GM23338 (cell line): Measurements from ENCODE around the gene CEP131. TPM values are rescaled to one million over a fixed set of nuclear protein-coding genes. Genes with fewer than 3 reads are reported as not detected.

Source experiments
- ATAC-seq: fragments of 200-7000 bp; cut with Tn5 transposase; 3 replicates; pipeline ENCODE4 v1.9.1; 2020
- DNase-seq: peaks from one replicate; pipeline ENCODE4 v3.0.0-alpha.2; 2015; ENCODE audit warnings: low spot score
- H2AFZ ChIP-seq: fragments of 200-600 bp; sonication (generic); 2 replicates; pipeline ENCODE4 v1.8.0; 2016; ENCODE audit warnings: antibody characterized with exemption, mild to moderate bottlenecking, moderate library complexity
- H3F3A ChIP-seq: fragments of 200-600 bp; sonication (generic); replicated peaks from 2 replicates; pipeline ENCODE4 v1.8.0; 2017; ENCODE audit warnings: antibody characterized with exemption, mixed run types, low read depth
- H3K27ac ChIP-seq: fragments of 200-600 bp; sonication (generic); 2 replicates; pipeline ENCODE4 v1.6.1; 2016; ENCODE audit warnings: low read depth
- H3K27me3 ChIP-seq: fragments of 200-600 bp; sonication (generic); 2 replicates; pipeline ENCODE4 v1.8.0; 2016; ENCODE audit warnings: mild to moderate bottlenecking, mixed run types, moderate library complexity; ENCODE audit not compliant: insufficient read depth
- H3K36me3 ChIP-seq: fragments of 200-600 bp; sonication (generic); 2 replicates; pipeline ENCODE4 v1.8.0; 2016; ENCODE audit warnings: mild to moderate bottlenecking; ENCODE audit not compliant: insufficient read depth
- H3K4me1 ChIP-seq: fragments of 200-600 bp; sonication (generic); 2 replicates; pipeline ENCODE4 v1.8.0; 2016; ENCODE audit warnings: mild to moderate bottlenecking, moderate library complexity; ENCODE audit not compliant: insufficient read depth
- H3K4me2 ChIP-seq: fragments of 200-600 bp; sonication (generic); 2 replicates; pipeline ENCODE4 v1.7.1; 2017; ENCODE audit warnings: mixed run types
- H3K4me3 ChIP-seq: fragments of 200-600 bp; sonication (generic); 2 replicates; pipeline ENCODE4 v1.6.1; 2016; ENCODE audit warnings: mixed run types
- H3K79me2 ChIP-seq: fragments of 200-600 bp; sonication (generic); replicated peaks from 2 replicates; pipeline ENCODE4 v1.8.0; 2017; ENCODE audit warnings: mild to moderate bottlenecking; ENCODE audit not compliant: insufficient read depth
- H3K9me2 ChIP-seq: fragments of 200-600 bp; sonication (generic); 2 replicates; pipeline ENCODE4 v1.8.0; 2017; ENCODE audit not compliant: insufficient read depth
- H4K20me1 ChIP-seq: fragments of 200-600 bp; sonication (generic); replicated peaks from 2 replicates; pipeline ENCODE4 v1.8.0; 2017; ENCODE audit warnings: mild to moderate bottlenecking; ENCODE audit not compliant: insufficient read depth
- H3K27ac Mint-ChIP-seq: 2 replicates; pipeline ENCODE4 v1.8.0; 2020; ENCODE audit warnings: inconsistent platforms, mild to moderate bottlenecking, moderate library complexity, mixed read lengths
- H3K27me3 Mint-ChIP-seq: 3 replicates; pipeline ENCODE4 v1.8.0; 2022; ENCODE audit warnings: low read depth, mild to moderate bottlenecking, moderate library complexity, mixed read lengths, inconsistent platforms; ENCODE audit not compliant: insufficient read depth, poor library complexity
- H3K36me3 Mint-ChIP-seq: 3 replicates; pipeline ENCODE4 v1.8.0; 2021; ENCODE audit warnings: low read depth, mild to moderate bottlenecking, inconsistent platforms, moderate library complexity, mixed read lengths
- H3K4me1 Mint-ChIP-seq: 3 replicates; pipeline ENCODE4 v1.8.0; 2020; ENCODE audit warnings: mild to moderate bottlenecking, inconsistent platforms, mixed read lengths
- H3K4me3 Mint-ChIP-seq: 3 replicates; pipeline ENCODE4 v1.8.0; 2021; ENCODE audit warnings: moderate library complexity, mild to moderate bottlenecking, inconsistent platforms, mixed read lengths
- H3K9me3 Mint-ChIP-seq: 3 replicates; pipeline ENCODE4 v1.8.0; 2020; ENCODE audit warnings: moderate library complexity, mild to moderate bottlenecking, inconsistent platforms, mixed read lengths
- CREB1 ChIP-seq: fragments of 250-450 bp; sonication (Bioruptor Pico); IDR thresholded peaks from 2 replicates; pipeline ENCODE4 v1.5.0; 2020; ENCODE audit warnings: low read depth, mild to moderate bottlenecking, moderate library complexity
- CTCF ChIP-seq, 2 experiments: fragments of 200-600 bp in 1 of 2; sonication (generic) in 1 of 2; conservative IDR thresholded peaks; 2 replicates each; pipeline versions ENCODE4 v1.5.1 to v1.6.1; 2016 to 2017; ENCODE audit warnings: antibody characterized with exemption in 2 of 2, low read depth in 2 of 2, mild to moderate bottlenecking in 2 of 2, moderate library complexity in 1 of 2
- EZH2phosphoT487 ChIP-seq: fragments of 200-600 bp; sonication (generic); IDR thresholded peaks from one replicate; pipeline ENCODE4 v1.8.1; 2018; ENCODE audit warnings: antibody characterized with exemption; ENCODE audit not compliant: unreplicated experiment
- JUNB ChIP-seq: IDR thresholded peaks from one replicate; pipeline ENCODE4 v1.6.1; 2016; ENCODE audit warnings: antibody characterized with exemption; ENCODE audit not compliant: unreplicated experiment
- ZNF114 ChIP-seq: fragments of 250-450 bp; sonication (Bioruptor Pico); IDR thresholded peaks from 2 replicates; pipeline ENCODE4 v1.5.0; 2020; ENCODE audit warnings: mild to moderate bottlenecking, moderate library complexity
- polyA plus RNA-seq: library from polyadenylated mRNA; unstranded; fragments of >200 nt; fragmentation: Nextera tagmentation; extraction: Ambion mirVana; gene quantifications from 2 replicates; pipeline ENCODE4 v1.2.1, GENCODE V29; 2016
- total RNA-seq: library from RNA; depleted of rRNA; stranded (reverse); fragments of >200 nt; shearing (Covaris generic); gene quantifications from 2 replicates; pipeline ENCODE4 v1.2.3, GENCODE V29; 2014
- TF ChIP-seq, protein P1 (sequence below): IDR thresholded peaks from 2 replicates; pipeline ENCODE4 v1.6.1; 2016; ENCODE audit warnings: antibody characterized with exemption

CEP131 gene
- total and polyA plus RNA-seq, 2 experiments from 2014 or later: 26.8 to 35.5 TPM

DNA sequence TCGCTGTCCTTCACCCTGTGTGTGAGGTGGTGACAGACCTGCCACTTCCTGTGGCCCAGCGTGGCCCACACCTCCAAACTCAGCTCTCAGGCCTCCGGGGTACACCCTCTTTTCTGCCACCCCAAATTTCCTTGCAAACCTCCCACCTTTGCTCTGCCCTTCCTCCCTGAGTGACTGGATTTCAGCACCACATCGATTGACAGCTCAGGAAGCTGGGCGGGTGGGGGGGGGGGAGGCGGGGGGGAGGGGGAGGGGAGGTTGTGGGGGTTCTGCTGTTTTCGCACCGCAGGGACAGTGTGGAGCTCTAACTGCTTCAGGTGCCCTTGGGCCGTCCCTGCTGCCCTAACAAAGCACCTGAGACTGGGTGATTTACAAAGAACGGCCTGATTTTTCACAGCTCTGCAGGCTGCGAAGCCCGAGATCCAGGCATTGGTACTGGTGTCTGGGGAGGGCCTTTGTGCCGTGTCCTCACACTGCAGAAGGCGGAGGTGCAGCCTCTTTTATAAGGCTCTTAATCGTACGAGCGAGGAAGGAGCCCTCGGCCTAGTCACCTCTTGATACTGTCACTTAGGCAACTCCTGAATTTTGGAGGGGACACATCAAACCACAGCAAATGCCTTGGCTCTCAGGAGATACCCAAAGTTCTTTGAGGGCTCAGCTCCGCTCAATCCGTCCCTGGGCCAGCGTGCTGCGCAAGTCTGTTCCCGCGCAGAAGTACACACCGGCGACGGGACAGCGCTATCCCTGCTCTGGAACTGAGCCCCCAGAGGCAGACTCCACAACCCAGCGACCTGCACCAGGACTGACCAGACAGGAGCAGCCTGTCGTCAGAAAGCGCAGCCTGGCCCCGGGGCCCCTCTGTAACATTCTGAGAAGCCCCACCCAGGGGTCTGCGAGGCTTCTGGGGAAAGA lies 19.9 kb upstream of the CEP131 start (continued):
- TF ChIP-seq, protein P1, sequence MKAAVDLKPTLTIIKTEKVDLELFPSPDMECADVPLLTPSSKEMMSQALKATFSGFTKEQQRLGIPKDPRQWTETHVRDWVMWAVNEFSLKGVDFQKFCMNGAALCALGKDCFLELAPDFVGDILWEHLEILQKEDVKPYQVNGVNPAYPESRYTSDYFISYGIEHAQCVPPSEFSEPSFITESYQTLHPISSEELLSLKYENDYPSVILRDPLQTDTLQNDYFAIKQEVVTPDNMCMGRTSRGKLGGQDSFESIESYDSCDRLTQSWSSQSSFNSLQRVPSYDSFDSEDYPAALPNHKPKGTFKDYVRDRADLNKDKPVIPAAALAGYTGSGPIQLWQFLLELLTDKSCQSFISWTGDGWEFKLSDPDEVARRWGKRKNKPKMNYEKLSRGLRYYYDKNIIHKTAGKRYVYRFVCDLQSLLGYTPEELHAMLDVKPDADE: no peak
- TF ChIP-seq JUNB: no peak

- peak; percentile 73 to 95 for TF ChIP-seq CTCF (conservative IDR thresholded peaks at IDR 0.05; ENCODE audit: low read depth in 2 of 2)
- TF ChIP-seq, protein P1: no peak
- Mint-ChIP-seq H3K4me3 (peak overlapping the region; percentile 96; the same call in 2 of the 3 replicates), H3K36me3 (peaks cover 16% of the 10 kb centered on the region), H3K27ac (no peak overlapping the region; the same call in 1 of the 2 replicates), H3K27me3 (peaks cover 24% of the 10 kb centered on the region), H3K4me1 (peaks cover 28% of the 10 kb centered on the region), H3K9me3 (no peaks in the 10 kb centered on the region; the same call in 2 of the 3 replicates)
- DNase-seq (peak; percentile 85), ATAC-seq (peak; percentile 30)
- Histone ChIP-seq H2AFZ (no peak overlapping the region), H3K27me3 (no peaks in the 10 kb centered on the region), H3K79me2 (peaks cover 17% of the 10 kb centered on the region), H3K27ac (no peak overlapping the region), H3K4me3 (no peak overlapping the region), H3F3A (peaks cover 11% of the 10 kb centered on the region; the same call in 1 of the 2 replicates), H3K4me2 (no peak overlapping the region; the same call in 1 of the 2 replicates), H3K4me1 (no peaks in the 10 kb centered on the region; the same call in 1 of the 2 replicates), H3K36me3 (no peaks in the 10 kb centered on the region), H3K9me2 (no peaks in the 10 kb centered on the region), H4K20me1 (peaks cover 6% of the 10 kb centered on the region; the same call in 1 of the 2 replicates)
Measured at GRCh38 chr17:81241648-81242420, 19.1 kb upstream of the CEP131 start.

DNA sequence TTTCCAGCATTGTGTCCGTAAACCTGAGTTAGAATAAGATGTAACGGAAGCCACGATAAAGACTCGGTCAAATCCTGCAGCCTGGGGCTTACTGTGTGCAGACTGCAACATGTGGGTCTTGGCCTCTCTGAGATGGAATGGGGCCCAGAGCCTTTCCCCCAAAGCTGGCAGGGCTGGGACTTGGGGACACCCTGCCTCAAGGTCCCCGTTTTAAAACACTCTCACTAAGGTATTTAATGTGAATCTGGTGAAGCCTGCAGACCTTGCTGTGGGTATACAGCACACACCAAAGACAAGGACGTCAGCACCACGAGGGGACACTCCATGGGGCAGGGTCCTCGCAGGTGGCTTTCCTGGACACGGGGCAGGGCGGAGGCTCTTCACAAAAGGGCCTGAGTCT lies 18.4 kb upstream of the CEP131 start:
- H3K4me3 Mint-ChIP-seq: peak overlapping the region; percentile 96
- H3K79me2 ChIP-seq: peaks cover 17% of the 10 kb centered on the region

More for the DNA sequence above, 18.4 kb upstream of the CEP131 start:
- Histone ChIP-seq H3K27ac (no peak overlapping the region), H3K27me3 (no peaks in the 10 kb centered on the region), H3K9me2 (no peaks in the 10 kb centered on the region), H3K36me3 (no peaks in the 10 kb centered on the region), H3K4me1 (no peaks in the 10 kb centered on the region; the same call in 1 of the 2 replicates), H3K4me3 (no peak overlapping the region), H4K20me1 (peaks cover 6% of the 10 kb centered on the region; the same call in 1 of the 2 replicates), H3F3A (peaks cover 11% of the 10 kb centered on the region; the same call in 1 of the 2 replicates), H2AFZ (no peak overlapping the region), H3K4me2 (peak overlapping the region; percentile 14; the same call in 1 of the 2 replicates)
- no peaks in the 10 kb centered on the region; the same call in 2 of the 3 replicates for H3K9me3 Mint-ChIP-seq
- peaks cover 22% of the 10 kb centered on the region for H3K27me3 Mint-ChIP-seq
- no peak for ATAC-seq
- H3K4me1 Mint-ChIP-seq: peaks cover 28% of the 10 kb centered on the region
- H3K27ac Mint-ChIP-seq: no peak overlapping the region
- H3K36me3 Mint-ChIP-seq: peaks cover 16% of the 10 kb centered on the region
- TF ChIP-seq EZH2phosphoT487 (no peak), CREB1 (CRISPR knock-in tag) (no peak), ZNF114 (CRISPR knock-in tag) (no peak)
- DNase-seq: no peak
